ENCODE data around the gene SCART1.
"Not testable (repeated sequence)": the region's sequence is repeated elsewhere in the genome, so short reads cannot be mapped to it uniquely, and the experiment has no call there.

The SCART1 gene

GRCh38 chr10:133474027-133474426 lies 20.3 kb downstream of the SCART1 start:
- no peak for DNase-seq (ENCODE audit: low read depth in 2 of 2)

DNA sequence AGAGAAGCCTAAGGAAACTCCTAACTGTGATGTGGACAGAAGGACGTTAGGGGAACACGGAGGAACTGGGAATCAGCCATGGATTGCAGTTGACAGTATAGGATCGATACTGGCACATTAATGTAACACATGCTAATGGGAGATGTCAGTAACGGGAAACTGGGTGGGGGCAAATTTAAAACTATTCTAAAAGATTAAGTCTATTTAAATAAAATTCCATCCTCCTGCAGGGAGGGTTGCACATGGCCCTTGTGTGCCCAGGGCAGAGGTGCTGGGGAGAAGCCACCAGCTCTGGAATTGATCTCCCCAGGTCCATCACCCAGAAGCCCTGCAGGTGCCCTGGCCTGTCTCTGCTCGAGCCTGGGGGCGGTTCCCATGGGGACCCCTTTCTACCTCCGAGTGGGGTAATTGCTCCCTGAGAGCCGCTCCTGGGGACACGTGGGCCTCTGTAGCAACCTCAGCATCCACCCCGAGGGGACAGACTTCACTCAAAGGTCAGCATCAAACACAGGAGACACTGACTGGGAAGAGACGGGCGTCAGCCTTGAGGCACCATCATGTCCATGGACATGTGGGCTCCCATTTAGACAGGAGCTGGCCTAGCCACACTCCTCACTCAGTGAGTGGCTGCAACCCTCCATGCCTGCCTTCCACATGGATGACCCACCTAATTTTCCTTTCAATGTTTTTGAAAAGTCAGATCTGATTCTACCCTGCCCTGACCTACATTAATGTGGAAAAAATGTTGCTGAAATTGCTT lies 21.1 kb downstream of the SCART1 start:
- DNase-seq (ENCODE audit: low read depth in 2 of 2), result no peak

GRCh38 chr10:133475425-133475734 lies 21.6 kb downstream of the SCART1 start:
- DNase-seq (ENCODE audit: low read depth in 2 of 2), result no peak

DNA sequence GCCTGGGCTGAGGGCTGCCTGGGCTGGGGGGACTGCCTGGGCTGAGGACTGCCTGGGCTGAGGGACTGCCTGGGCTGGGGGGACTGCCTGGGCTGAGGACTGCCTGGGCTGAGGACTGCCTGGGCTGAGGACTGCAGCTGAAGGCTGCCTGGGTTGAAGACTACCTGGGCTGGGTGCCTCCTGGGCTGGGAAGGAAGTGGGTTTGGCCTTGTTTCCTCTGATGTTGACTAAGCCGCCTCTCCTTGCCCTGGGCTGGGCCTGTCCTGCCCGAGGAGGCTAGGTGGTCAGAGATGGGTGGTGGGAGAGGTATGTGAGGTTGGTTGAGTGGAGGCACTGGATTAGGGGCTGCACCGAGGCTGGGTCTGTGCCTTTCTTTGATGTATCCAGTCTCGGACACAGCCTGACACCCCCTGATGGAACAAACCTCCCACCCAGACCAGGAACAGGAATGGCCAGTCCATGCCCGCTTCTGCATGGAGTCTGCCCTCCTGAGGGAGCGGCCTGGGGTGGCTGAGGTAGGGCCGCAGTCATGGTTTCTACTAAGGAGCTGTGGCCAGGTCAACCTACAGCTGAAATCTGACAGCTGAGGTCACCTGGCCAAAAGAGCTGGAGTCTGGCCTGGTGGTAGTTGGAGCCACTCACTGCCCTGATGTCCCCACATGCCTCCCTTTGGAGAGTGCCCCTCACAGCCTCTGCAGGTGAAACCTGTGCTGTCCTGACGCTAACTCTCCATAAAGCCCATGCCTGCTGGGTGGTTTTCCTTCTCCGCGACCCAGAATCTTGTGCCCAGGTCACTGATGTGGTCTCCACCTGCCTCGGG lies 22.3 kb downstream of the SCART1 start:
- DNase-seq (ENCODE audit: low read depth in 2 of 2), result no peak

DNA sequence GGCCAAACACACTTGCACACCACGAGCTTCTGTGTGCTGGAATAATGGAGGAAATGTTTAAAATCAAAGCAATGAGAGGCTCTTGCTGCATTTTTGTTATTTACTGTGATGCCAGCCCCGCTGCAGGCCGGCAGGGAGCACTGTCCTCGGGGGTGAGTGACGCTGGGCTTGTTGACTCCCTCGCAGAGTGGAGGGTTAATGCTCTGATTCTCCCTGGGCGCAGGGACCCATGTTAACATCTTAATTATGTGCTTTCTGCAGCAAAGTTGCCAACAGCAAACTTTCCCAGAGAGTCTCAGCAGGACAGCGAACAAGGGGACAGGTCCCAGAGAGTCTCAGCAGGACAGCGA lies 22.9 kb downstream of the SCART1 start:
- DNase-seq (ENCODE audit: low read depth in 2 of 2), result no peak

DNA sequence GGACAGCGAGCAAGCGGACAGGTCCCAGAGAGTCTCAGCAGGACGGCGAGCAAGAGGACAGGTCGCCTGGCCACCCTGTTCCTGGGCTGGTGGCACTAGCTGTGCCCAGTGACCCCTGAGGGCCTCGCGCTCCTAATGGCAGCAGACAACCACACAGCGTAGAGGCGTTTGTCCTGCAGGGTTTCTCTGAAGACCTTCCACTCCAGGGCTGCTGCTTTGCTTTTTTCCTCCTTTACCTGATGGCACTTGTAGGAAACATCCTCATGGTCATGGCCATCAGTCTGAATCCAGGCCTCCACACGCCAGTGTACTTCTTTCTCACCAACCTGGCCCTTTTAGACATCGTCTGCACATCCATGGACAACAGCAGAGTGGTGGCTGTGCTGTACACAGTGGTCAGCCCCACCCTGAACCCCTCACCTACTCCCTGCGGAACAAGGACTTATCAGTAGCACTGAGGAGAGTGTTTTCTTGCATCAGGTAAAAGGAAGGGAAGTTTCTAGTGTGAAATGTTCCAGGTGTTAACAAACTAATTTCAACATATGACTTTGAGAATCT lies 27.4 kb downstream of the SCART1 start:
- DNase-seq (ENCODE audit: low read depth in 2 of 2), result no peak

DNA sequence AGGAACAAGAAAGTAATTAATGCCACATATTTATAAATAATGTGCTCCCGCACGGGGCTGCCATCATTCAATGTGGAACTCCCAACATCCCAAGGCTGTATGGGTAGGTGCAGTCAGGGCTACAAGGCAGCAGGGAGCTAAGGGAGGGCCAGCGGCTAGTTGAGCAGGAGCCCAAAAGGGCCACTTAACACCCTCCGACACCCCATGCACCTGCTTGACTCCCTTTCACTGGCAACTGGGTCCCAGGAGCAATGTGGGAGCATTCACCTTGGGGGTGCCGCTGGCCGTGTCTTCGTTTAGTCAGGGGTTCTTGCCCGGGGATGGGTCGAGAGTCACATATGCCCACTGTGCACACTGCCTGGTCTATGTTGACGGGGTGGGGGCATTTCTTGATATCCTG lies 27.9 kb downstream of the SCART1 start:
- no peak for DNase-seq (ENCODE audit: low read depth in 2 of 2)

- no peak for DNase-seq (ENCODE audit: low read depth in 2 of 2)
Measured at GRCh38 chr10:133484818-133485217, 31.1 kb downstream of the SCART1 start.

GRCh38 chr10:133487085-133487484 lies 33.3 kb downstream of the SCART1 start:
- no peak for DNase-seq (ENCODE audit: low read depth in 2 of 2)

- DNase-seq (ENCODE audit: low read depth in 2 of 2), result no peak
Measured at GRCh38 chr10:133488354-133488753, 34.6 kb downstream of the SCART1 start.

GRCh38 chr10:133489816-133490588 lies 36.3 kb downstream of the SCART1 start:
- DNase-seq (ENCODE audit: low read depth in 2 of 2), result no peak

DNA sequence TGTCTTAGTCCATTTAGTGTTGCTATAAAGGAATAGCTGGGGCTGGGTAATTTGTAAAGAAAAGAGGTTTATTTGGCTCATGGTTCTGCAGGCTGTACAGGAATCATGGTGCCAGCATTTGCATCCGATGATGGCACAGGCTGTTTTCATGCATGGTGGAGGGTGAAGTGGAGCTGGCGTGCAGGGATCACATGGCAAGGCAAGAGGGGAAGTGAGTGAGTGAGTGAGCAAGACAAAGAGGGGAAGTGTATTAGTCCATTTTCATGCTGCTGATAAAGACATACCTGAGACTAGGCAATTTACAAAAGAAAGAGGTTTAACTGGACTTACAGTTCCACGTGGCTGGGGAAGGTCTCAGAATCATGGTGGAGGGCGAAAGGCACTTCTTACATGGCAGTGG lies 39.8 kb downstream of the SCART1 start:
- not testable (repeated sequence) for DNase-seq (ENCODE audit: low read depth in 2 of 2)

GRCh38 chr10:133497363-133497762 lies 43.6 kb downstream of the SCART1 start:
- DNase-seq (ENCODE audit: low read depth in 2 of 2), result not testable (repeated sequence)

DNA sequence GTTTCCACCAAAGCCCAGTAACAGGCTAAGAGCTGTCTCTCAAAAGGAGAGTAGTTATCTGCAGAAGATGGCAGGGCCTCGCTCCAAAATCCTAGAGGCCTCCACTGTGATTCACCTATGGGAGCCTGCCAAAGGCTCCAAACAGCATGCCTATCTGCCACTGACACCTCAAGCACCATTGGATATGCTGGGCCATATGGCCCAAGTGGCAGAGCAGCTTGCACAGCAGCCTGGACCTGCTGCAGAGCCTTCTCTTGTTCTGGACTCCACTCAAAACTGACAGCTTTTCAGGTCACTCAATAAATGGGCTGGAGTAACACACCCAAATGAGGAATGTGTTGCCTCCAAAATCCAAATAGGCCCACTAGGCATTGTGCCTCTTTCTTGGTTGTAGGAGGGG lies 45.4 kb downstream of the SCART1 start:
- not testable (repeated sequence) for DNase-seq (ENCODE audit: low read depth in 2 of 2)

DNA sequence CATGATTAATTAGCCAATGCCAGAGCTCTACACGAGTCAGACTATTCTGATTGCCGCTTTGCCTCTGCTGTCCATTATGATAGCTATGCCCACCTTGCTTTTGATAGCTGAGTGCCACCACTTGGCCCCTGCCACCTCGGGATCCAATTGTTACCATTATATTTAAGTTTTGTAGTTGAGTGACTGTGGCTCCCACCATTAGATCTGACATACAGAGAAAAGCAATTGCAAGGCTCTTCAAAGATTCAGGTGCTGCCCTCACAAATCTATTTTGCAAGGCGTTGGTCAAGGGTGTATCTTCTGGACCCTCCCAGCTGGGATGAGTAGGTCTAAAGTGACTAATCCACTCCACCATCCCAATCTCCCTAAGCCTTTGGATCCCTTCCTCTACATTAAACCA lies 47.2 kb downstream of the SCART1 start:
- DNase-seq (ENCODE audit: low read depth in 2 of 2), result not testable (repeated sequence)

GRCh38 chr10:133509700-133510099 lies 56.0 kb downstream of the SCART1 start:
- no peak for DNase-seq (ENCODE audit: low read depth in 2 of 2)

GRCh38 chr10:133511408-133511807 lies 57.7 kb downstream of the SCART1 start:
- DNase-seq (ENCODE audit: low read depth in 2 of 2), result no peak

DNA sequence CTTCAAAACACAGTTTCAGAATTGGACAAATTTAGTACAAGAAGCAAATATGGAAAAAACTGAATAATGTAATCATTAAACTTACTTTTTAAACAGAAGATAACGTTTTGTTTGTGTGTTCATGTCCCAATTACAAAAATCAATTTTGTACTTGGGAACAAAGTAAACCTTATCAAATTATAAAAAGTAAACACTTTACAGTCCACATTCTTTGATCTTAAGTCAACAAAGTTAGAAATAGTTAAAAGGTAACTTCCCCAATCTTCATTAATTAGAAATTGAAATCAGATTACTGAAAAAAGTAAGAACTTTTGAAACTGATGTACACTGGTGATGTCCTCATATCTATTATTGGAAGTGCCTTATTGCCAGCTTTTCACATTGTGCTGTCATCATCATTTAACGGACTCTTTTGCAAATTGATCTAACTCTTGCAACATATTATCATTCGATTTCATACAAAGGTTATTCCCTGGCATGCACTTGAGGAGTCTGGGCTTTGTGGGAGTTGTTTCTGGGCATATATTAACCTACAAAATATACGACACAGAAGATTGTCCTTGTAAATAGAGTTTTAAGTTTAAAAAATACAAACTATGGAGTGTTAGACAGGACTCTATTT lies 58.3 kb downstream of the SCART1 start:
- no peak for DNase-seq (ENCODE audit: low read depth in 2 of 2)

- DNase-seq (ENCODE audit: low read depth in 2 of 2), result no peak
Measured at GRCh38 chr10:133515471-133515870, 61.7 kb downstream of the SCART1 start.

DNA sequence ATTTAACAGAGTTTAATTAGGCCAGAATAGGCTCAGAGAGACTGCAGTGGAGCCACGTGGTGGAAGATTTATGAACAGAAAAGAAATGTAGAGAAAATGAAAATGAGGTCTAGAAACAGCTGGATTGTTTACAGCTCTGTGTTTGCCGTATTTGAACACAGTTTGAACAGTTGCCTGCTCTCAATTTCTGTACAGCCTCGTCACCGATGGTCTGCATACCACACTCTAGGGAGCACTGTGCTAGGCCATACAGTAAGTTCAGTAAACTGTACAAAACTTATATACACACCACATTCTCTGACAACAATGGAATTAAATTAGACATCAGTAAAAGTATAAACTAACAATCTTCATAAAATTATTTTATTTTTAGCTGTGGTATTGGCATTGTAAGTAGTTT lies 62.3 kb downstream of the SCART1 start:
- DNase-seq (ENCODE audit: low read depth in 2 of 2), result no peak

DNA sequence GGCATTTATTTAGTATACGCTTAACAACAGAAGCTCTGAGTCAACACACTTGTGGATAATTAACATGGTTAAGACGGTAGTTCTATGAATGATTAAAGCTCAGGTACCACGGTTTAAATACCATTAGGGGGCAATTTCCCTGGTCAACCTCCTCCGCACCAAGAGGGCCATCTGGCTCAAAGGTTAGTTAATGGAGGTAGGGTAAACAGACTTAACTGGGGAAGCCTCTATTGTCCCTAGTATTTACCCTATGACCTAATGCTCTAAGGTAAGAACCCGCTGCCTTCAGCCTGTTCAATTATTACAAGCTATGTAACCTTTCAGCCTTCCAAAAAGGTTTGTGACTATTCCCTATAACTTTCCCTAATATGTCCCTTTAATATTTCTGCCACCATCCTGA lies 64.8 kb downstream of the SCART1 start:
- DNase-seq (ENCODE audit: low read depth in 2 of 2), result not testable (repeated sequence)
